Measurements from ENCODE around the gene PARD6G.

The PARD6G gene

DNA sequence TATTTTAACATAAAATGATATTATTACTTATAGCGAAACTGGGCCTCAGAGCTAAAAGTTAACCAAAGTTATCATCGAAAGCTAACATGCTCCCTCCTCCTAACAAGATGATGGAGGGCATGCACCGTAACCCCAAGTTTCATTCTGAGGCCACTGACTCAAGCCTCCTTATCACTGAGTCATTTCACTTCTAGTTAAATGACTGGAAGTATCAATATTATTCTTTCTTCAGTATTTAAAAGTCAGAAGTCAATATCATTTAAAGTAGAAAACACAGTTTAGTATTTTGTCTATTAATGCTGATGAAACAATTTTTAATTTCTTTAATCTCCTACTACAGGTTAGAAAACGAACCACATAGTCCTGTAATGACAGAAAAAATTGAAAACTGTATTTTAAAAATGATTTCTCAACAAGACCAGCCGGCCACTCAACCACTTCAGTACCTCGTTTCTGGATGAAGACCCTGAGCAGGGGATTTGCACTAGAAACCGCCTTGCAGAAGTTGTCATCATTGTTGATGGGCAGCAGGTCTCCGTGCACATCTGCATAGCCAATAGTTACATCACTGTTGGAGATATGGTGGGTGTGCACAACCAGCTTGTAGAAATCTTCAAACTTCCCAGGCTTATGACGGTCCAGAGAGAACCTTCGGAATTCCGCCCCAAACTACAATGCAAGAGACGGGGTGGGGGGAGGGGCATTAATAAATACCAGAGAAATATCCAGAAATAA lies 44.9 kb downstream of the PARD6G start:
- WGBS (ENCODE audit: extremely low coverage, insufficient coverage, low lambda C conversion rate): no CpG with 5 or more reads among the region's 12 CpGs
- Histone ChIP-seq H3K27ac (ENCODE audit: low read depth, low read length) (no peak overlapping the region), H3K4ac (ENCODE audit: low read depth, low read length) (no peak overlapping the region), H4K5ac (ENCODE audit: low read length) (no peak overlapping the region), H3K18ac (ENCODE audit: low read length) (no peak overlapping the region), H3K27me3 (ENCODE audit: insufficient read depth, low read length, poor library complexity) (no peaks in the 10 kb centered on the region), H3K4me3 (ENCODE audit: low read length) (no peak overlapping the region), H3K23ac (ENCODE audit: low read length) (no peak overlapping the region), H3K79me2 (ENCODE audit: control insufficient read depth, insufficient read depth, low read length) (no peaks in the 10 kb centered on the region), H2AK5ac (ENCODE audit: low read length) (no peak overlapping the region), H3K4me1 (ENCODE audit: control insufficient read depth, low read depth, low read length) (peaks cover 3% of the 10 kb centered on the region), H3K9ac (ENCODE audit: low read length) (no peak overlapping the region), H2BK15ac (replicated peaks; ENCODE audit: low read depth) (no peak overlapping the region), H3K36me3 (ENCODE audit: control insufficient read depth, insufficient read depth, low read length) (no peaks in the 10 kb centered on the region), H3K4me2 (ENCODE audit: low read length) (no peak overlapping the region), H3K56ac (ENCODE audit: low read length) (no peak overlapping the region), H2BK5ac (ENCODE audit: low read length) (no peak overlapping the region), H3K79me1 (ENCODE audit: low read length) (no peaks in the 10 kb centered on the region), H4K8ac (ENCODE audit: low read depth, low read length) (no peak overlapping the region), H2BK120ac (ENCODE audit: low read depth, low read length) (no peak overlapping the region)
- no peak for DNase-seq

- WGBS (ENCODE audit: extremely low coverage, insufficient coverage, low lambda C conversion rate): no CpG with 5 or more reads among the region's 9 CpGs
Observed at GRCh38 chr18:80201739-80202138, 45.6 kb downstream of the PARD6G start.

DNA sequence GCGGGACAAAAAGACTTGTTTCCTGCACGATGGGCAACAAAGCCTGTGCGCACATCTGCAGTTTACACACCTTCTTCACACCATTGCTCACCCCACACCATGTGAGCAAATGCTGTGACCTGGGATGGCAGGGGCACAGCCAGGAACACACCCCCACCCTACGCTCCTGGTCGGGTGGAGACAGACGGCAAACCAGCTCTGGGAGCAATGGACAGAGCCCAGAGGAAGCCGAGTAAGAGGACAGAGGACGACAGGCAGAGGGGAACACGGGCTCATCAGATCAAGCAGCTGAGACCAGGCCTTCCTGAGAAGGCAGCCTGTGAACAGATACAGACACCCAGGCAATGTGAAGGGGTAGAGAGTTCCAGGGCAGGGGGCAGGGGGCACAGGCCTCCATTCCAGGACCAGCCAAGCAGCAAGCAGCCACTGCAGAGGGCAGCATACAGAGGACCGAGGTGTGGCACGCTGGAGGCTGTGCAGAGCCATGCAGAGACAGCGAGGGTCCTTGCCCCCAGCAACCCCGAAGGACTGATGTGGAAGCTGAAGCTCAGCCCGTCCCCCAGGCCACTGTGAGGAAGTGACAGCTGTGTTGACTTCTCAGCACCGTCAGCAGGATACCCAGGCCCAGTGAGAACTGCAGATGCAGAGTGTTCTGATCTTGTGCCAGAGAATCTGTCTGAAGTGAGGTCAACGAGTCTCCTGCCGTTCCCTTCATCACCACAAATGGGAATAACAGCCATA lies 46.2 kb downstream of the PARD6G start:
- Histone ChIP-seq H2BK5ac (ENCODE audit: low read length) (no peak overlapping the region), H2BK120ac (ENCODE audit: low read depth, low read length) (no peak overlapping the region), H4K5ac (ENCODE audit: low read length) (no peak overlapping the region), H4K8ac (ENCODE audit: low read depth, low read length) (no peak overlapping the region), H3K4ac (ENCODE audit: low read depth, low read length) (no peak overlapping the region), H3K27ac (ENCODE audit: low read depth, low read length) (no peak overlapping the region), H3K9ac (ENCODE audit: low read length) (no peak overlapping the region), H3K36me3 (ENCODE audit: control insufficient read depth, insufficient read depth, low read length) (no peaks in the 10 kb centered on the region), H3K4me1 (ENCODE audit: control insufficient read depth, low read depth, low read length) (peaks cover 8% of the 10 kb centered on the region), H3K4me3 (ENCODE audit: low read length) (no peak overlapping the region), H3K18ac (ENCODE audit: low read length) (no peak overlapping the region), H3K79me2 (ENCODE audit: control insufficient read depth, insufficient read depth, low read length) (no peaks in the 10 kb centered on the region), H3K4me2 (ENCODE audit: low read length) (no peak overlapping the region), H3K56ac (ENCODE audit: low read length) (no peak overlapping the region), H2BK15ac (replicated peaks; ENCODE audit: low read depth) (no peak overlapping the region), H2AK5ac (ENCODE audit: low read length) (no peak overlapping the region), H3K23ac (ENCODE audit: low read length) (no peak overlapping the region), H3K79me1 (ENCODE audit: low read length) (no peaks in the 10 kb centered on the region), H3K27me3 (ENCODE audit: insufficient read depth, low read length, poor library complexity) (no peaks in the 10 kb centered on the region)
- no CpG with 5 or more reads among the region's 17 CpGs for WGBS (ENCODE audit: extremely low coverage, insufficient coverage, low lambda C conversion rate)
- no peak for DNase-seq

More at GRCh38 chr18:80201739-80202138, 45.6 kb downstream of the PARD6G start:
- no peak overlapping the region for H3K27ac ChIP-seq (ENCODE audit: low read depth, low read length)
- H2BK5ac ChIP-seq (ENCODE audit: low read length): no peak overlapping the region
- no peaks in the 10 kb centered on the region for H3K79me2 ChIP-seq (ENCODE audit: control insufficient read depth, insufficient read depth, low read length)
- no peak overlapping the region for H3K9ac ChIP-seq (ENCODE audit: low read length)
- no peaks in the 10 kb centered on the region for H3K27me3 ChIP-seq (ENCODE audit: insufficient read depth, low read length, poor library complexity)
- H3K4ac ChIP-seq (ENCODE audit: low read depth, low read length): no peak overlapping the region
- H2AK5ac ChIP-seq (ENCODE audit: low read length): no peak overlapping the region
- no peaks in the 10 kb centered on the region for H3K36me3 ChIP-seq (ENCODE audit: control insufficient read depth, insufficient read depth, low read length)
- H3K18ac ChIP-seq (ENCODE audit: low read length): no peak overlapping the region
- H4K8ac ChIP-seq (ENCODE audit: low read depth, low read length): no peak overlapping the region
- peaks cover 8% of the 10 kb centered on the region for H3K4me1 ChIP-seq (ENCODE audit: control insufficient read depth, low read depth, low read length)
- H3K4me3 ChIP-seq (ENCODE audit: low read length): no peak overlapping the region
- no peak overlapping the region for H2BK120ac ChIP-seq (ENCODE audit: low read depth, low read length)
- H3K79me1 ChIP-seq (ENCODE audit: low read length): no peaks in the 10 kb centered on the region
- no peak overlapping the region for H3K23ac ChIP-seq (ENCODE audit: low read length)
- no peak overlapping the region for H3K56ac ChIP-seq (ENCODE audit: low read length)
- DNase-seq: no peak
- H3K4me2 ChIP-seq (ENCODE audit: low read length): no peak overlapping the region
- H4K5ac ChIP-seq (ENCODE audit: low read length): no peak overlapping the region
- no peak overlapping the region for H2BK15ac ChIP-seq (replicated peaks; ENCODE audit: low read depth)

GRCh38 chr18:80200171-80200931 lies 47.0 kb downstream of the PARD6G start:
- H3K18ac ChIP-seq (ENCODE audit: low read length): no peak overlapping the region
- no peak overlapping the region for H3K56ac ChIP-seq (ENCODE audit: low read length)
- no peak overlapping the region for H3K4me2 ChIP-seq (ENCODE audit: low read length)
- H2AK5ac ChIP-seq (ENCODE audit: low read length): no peak overlapping the region
- no peak overlapping the region for H4K5ac ChIP-seq (ENCODE audit: low read length)
- no CpG with 5 or more reads among the region's 17 CpGs for WGBS (ENCODE audit: extremely low coverage, insufficient coverage, low lambda C conversion rate)
- no peaks in the 10 kb centered on the region for H3K79me2 ChIP-seq (ENCODE audit: control insufficient read depth, insufficient read depth, low read length)
- H3K23ac ChIP-seq (ENCODE audit: low read length): no peak overlapping the region
- H3K27me3 ChIP-seq (ENCODE audit: insufficient read depth, low read length, poor library complexity): no peaks in the 10 kb centered on the region
- H3K4me3 ChIP-seq (ENCODE audit: low read length): no peak overlapping the region
- no peak overlapping the region for H2BK120ac ChIP-seq (ENCODE audit: low read depth, low read length)
- no peak overlapping the region for H3K27ac ChIP-seq (ENCODE audit: low read depth, low read length)
- no peak overlapping the region for H2BK5ac ChIP-seq (ENCODE audit: low read length)
- H3K4me1 ChIP-seq (ENCODE audit: control insufficient read depth, low read depth, low read length): peaks cover 8% of the 10 kb centered on the region
- H3K36me3 ChIP-seq (ENCODE audit: control insufficient read depth, insufficient read depth, low read length): no peaks in the 10 kb centered on the region
- peak; percentile 71 for DNase-seq
- no peak overlapping the region for H4K8ac ChIP-seq (ENCODE audit: low read depth, low read length)
- H3K4ac ChIP-seq (ENCODE audit: low read depth, low read length): no peak overlapping the region
- H3K9ac ChIP-seq (ENCODE audit: low read length): no peak overlapping the region
- H3K79me1 ChIP-seq (ENCODE audit: low read length): no peaks in the 10 kb centered on the region
- no peak overlapping the region for H2BK15ac ChIP-seq (replicated peaks; ENCODE audit: low read depth)

GRCh38 chr18:80198994-80199748 lies 48.1 kb downstream of the PARD6G start:
- Histone ChIP-seq H3K18ac (ENCODE audit: low read length) (no peak overlapping the region), H3K4ac (ENCODE audit: low read depth, low read length) (no peak overlapping the region), H3K4me3 (ENCODE audit: low read length) (no peak overlapping the region), H4K5ac (ENCODE audit: low read length) (no peak overlapping the region), H3K4me1 (ENCODE audit: control insufficient read depth, low read depth, low read length) (peaks cover 8% of the 10 kb centered on the region), H3K79me1 (ENCODE audit: low read length) (no peaks in the 10 kb centered on the region), H3K56ac (ENCODE audit: low read length) (no peak overlapping the region), H3K27me3 (ENCODE audit: insufficient read depth, low read length, poor library complexity) (no peaks in the 10 kb centered on the region), H4K8ac (ENCODE audit: low read depth, low read length) (no peak overlapping the region), H3K9ac (ENCODE audit: low read length) (no peak overlapping the region), H3K36me3 (ENCODE audit: control insufficient read depth, insufficient read depth, low read length) (no peaks in the 10 kb centered on the region), H2BK5ac (ENCODE audit: low read length) (no peak overlapping the region), H2BK15ac (replicated peaks; ENCODE audit: low read depth) (no peak overlapping the region), H3K23ac (ENCODE audit: low read length) (no peak overlapping the region), H2AK5ac (ENCODE audit: low read length) (no peak overlapping the region), H3K27ac (ENCODE audit: low read depth, low read length) (no peak overlapping the region), H3K4me2 (ENCODE audit: low read length) (no peak overlapping the region), H3K79me2 (ENCODE audit: control insufficient read depth, insufficient read depth, low read length) (no peaks in the 10 kb centered on the region), H2BK120ac (ENCODE audit: low read depth, low read length) (no peak overlapping the region)
- no peak for DNase-seq
- no CpG with 5 or more reads among the region's 15 CpGs for WGBS (ENCODE audit: extremely low coverage, insufficient coverage, low lambda C conversion rate)
